ENCODE data around the gene IL1RAPL1.
"Not testable (repeated sequence)": the region's sequence is repeated elsewhere in the genome, so short reads cannot be mapped to it uniquely, and the experiment has no call there.

Gene IL1RAPL1

DNA sequence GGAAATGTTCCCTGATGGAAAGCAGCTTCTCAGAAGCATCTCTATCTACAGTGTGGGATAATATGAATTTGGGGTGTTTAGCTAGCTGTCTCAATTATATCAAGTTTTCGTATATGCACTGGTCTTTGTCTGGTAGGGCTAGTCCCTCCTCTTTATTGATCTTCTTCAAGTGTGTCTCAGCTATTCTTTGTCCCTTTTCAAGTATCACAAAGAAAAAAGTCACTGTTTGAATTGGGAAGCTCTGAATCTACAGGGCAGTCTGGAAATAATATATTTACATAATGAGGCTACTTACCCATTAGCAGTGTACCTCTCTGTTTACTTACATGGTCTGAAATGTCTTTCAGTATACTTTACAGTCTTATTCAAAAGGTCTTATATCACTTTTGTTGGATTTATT lies 526.0 kb downstream of the IL1RAPL1 start:
- DNase-seq (ENCODE audit: low spot score), result no peak

DNA sequence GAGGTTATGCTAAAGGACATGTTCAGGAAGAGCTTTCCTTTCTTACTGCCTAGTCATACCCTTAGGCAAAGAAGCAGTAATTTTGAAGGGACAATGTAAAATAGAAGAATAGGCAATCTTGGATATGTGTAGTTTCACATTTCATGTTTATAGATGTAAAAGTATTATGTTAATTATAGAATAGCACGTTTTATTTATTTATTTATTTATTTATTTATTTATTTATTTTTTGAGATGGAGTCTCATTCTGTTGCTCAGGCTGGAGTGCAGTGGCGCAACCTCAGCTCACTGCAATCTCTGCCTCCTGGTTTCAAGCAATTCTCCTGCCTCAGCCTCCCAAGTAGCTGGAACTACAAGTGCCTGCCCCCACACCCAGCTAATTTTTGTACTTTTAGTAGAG lies 535.6 kb downstream of the IL1RAPL1 start:
- DNase-seq (ENCODE audit: low spot score), result not testable (repeated sequence)

DNA sequence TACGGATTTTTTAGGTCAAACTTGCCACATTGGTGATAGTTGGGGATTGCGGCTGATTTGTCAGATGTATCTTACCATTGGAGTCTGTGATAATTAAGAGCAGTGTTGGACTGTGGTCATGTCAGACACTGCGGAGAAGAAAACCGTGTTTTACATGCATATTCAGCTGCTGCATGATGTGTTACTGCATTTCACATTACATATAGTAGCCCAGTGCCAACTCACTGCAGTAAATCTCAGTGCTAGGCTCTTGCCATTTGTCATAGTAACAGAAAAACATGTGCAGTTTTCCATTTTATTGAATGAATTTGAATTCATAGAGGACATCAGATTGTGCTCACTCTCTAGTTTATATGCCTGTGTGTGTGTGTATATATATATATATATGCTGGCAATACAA lies 543.7 kb downstream of the IL1RAPL1 start:
- no peak for DNase-seq (ENCODE audit: low spot score)

DNA sequence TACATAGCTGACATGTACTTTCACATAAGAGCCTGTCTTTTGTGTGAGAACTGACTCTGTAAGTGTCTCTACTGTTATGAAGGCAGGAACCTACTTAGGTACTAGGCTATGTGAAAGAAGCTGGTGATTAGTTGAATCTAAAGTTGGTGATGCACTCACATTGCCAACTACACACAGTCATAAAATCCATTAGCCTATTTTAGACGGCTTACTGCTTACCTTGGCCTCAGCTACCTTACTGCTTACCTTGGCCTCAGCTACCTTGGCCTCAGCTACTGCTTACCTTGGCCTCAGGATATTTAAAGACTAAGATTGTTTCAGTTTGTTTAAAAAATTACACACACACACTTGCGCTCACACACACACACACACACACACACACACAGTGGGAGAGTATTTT lies 549.7 kb downstream of the IL1RAPL1 start:
- no peak for DNase-seq (ENCODE audit: low spot score)

DNA sequence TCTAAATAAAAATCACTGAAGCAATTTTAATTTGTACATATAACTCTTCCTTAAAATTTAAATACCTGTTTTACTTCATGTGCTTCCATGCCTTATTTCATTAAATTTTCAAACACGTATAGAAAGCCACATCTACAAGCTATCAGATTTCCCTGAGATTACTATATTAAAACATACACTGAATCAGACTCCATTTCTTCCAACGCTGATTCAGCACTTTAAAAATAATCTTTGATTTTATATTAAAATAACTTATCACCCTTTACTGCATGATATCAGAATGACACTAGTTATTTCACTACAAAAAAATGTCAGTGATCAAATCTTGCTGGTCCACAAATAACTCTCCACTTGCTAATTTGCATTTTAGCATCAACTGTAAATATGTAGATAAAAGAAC lies 550.8 kb downstream of the IL1RAPL1 start:
- DNase-seq (ENCODE audit: low spot score), result no peak

DNA sequence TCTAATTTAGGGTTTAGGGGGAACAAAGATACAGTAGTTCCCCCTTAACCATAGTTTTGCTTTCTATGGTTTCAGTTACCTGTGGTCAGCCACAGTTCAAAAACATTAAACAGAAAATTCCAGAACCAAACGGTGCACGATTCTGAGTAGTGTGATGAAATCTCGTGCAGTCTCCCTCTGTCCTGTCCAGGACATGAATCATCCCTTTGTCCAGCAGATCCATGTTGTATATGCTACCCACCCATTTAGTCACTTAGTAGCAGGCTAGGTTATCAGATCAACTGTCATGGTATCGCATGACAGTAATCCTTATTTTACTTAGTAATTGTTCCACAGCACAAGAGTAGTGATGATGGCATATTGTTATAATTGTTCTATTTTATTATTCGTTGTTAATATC lies 556.1 kb downstream of the IL1RAPL1 start:
- DNase-seq (ENCODE audit: low spot score), result no peak

DNA sequence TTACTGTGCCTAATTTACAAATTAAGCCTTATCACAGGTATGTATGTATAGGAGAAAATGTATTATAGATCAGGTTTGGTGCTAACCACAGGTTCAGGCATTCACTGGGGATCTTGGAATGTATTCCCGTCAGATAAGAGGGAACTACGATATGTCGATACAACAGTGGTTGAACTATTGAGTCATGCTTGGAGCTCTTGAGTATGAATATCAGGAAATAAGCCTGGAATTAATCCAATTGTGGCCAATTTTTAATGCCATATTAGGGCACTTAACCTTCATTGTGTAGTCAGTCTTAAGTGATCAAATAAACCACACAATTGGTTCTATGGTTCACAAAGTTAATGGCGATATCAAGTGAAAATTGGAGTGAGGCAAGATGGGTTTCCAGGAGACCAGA lies 556.5 kb downstream of the IL1RAPL1 start:
- DNase-seq (ENCODE audit: low spot score), result no peak

DNA sequence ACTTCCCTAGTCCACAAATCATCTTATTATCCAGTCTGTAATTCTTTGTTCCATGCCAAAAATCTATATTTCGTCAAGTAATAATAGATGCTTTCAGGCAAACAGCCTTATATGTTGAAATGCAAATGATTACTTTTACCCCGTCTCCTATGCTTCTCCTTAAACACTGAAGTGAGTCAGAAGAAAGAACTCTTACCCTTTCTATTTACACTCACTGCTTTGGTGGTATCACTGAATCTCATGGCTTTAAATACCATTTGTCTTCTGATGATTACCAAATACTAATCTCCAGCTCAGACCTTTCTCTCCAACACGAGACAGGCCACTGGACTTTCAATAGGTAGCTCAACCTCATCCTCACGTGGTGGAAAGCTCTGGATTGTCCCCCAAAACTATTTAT lies 558.1 kb downstream of the IL1RAPL1 start:
- DNase-seq (ENCODE audit: low spot score), result no peak

DNA sequence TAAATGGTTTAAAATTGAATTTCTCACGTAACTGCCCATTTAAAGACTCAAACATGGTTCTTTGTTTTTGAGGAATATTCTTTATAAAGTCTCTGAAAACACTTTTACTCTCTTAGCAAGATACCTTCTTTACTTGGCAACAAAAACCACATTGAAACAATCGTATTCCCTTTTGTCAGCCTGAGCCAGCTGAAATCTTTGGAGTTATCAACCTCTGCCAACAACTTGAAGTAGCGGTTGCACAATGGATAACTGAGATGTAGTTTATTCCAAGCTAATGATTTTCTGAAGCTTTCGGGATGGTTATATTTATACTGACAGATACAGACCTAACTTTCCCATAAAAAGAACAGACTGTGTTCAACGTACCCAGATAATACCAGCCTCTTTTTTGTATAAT lies 561.3 kb downstream of the IL1RAPL1 start:
- no peak for DNase-seq (ENCODE audit: low spot score)

DNA sequence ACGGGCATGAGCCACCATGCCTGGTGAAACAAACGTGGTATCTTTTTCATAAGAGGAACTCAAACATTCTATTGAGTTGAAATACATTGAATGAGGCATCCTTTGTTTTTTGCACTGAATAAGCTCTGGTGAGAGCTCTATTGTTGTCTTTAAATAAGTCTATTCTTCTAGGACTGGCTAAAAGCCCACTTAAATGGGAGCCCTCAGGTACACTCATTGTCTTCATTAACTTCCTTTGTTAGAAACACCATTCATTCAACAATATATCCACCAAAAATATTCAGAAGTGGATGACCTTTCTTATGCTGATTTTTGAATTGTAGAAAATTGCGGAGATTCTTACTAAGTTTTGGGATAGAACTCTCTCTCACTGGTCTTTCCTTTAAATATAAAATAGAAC lies 568.0 kb downstream of the IL1RAPL1 start:
- no peak for DNase-seq (ENCODE audit: low spot score)

DNA sequence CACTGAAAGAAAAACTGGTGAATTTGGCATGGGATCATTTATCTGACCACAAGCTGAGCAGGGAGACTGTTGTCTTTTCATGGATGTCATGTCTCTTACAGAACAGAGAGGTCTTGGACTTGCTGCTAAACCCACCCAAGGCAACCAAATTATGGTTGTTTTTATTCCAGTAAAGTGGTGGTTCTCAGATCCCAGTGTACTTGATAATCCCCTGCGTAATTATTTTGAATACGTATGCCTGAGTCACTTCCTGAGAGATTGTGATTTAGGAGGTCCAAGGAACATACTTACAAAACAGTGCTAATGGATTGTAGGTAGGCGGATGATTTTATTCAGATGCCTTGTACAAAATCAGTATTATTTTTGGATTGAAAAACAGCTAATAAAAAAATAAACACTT lies 585.6 kb downstream of the IL1RAPL1 start:
- DNase-seq (ENCODE audit: low spot score), result no peak

DNA sequence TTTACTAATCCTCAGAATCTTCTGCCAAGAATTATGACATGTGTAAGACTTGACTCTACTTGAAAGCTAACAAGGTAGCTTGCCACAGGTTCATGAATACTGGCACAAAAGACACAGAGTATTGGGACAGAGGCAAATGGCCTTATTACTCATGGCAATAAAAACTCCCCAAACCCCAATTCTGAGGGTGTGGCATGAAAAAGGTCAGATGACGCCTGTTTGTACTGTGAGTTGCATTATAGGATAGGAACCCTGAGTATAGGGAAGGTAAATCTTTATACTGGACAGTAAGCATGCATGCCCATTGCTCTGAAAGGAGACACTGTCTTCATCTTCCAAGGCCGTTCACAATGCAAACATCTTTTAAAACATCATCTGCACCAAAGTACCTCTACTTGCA lies 600.0 kb downstream of the IL1RAPL1 start:
- DNase-seq (ENCODE audit: low spot score), result no peak

DNA sequence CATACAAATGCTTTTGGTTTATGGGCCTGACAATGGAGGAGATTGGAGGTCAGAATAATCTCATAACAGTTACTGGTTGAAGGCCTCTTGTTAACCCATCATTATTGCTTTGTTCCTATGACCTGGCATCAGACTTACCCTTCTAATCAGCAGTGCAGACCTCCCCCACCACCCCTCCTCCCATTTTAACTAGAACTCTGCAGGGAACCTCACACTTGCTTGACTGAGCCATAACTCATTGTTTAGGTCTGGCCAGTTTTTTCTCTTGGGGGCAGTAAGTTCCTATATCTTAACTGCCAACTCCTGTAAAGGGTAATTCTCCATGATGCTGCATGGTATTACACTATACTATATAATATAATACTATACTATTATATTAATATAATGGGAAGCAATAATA lies 609.3 kb downstream of the IL1RAPL1 start:
- no peak for DNase-seq (ENCODE audit: low spot score)

DNA sequence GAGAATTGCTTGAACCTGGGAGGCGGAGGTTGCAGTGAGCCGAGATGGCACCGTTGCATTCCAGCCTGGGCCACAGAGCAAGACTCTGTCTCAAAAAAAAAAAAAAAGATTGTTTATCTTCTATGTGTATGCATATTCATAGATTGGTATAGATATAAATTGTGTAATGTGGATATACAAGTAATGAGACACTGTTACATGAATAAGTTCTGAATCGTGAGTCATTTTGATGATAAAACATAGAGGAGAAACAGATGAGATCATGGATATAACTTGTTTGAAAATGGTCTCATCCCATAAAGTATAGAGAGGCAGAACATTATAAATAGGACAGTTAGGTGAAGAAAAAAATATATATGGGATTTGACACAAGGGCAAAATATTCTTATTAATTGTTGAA lies 628.0 kb downstream of the IL1RAPL1 start:
- no peak for DNase-seq (ENCODE audit: low spot score)

DNA sequence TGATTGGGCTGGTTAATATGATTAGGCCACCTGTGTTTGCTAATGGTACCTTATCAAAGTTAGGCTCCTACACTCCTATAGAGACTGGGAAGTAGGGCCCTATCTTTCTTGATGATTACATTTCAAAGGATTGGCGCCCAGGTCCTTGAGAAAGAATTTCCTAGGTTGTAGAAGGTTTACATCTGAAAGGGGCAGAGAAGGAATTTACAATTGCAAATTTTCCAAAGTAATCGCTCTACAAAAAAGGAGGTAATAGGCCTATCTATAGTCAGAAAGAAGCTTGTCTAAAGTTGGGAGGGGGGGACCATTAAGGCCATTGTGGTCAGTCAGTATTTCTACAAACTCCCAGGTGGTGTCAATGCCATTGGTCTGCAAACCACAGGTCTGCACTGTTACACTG lies 638.4 kb downstream of the IL1RAPL1 start:
- no peak for DNase-seq (ENCODE audit: low spot score)

DNA sequence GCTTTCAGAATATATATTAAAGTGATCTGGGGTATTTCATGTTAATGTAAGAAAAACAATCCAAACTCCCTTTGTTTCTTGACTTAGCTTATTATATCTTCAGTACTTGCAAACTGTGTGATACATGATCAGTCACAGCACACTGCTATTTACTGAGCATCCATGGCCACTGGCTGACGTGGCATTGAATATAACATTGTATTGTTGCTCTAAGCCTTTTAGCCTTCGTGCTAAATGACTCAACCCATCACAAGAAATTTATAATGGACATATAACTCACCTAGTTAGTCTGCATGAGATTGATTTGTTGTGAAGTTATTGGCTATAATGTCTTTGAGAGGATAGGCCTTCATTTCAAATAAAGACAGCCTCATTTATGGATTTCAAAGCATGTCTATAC lies 642.6 kb downstream of the IL1RAPL1 start:
- DNase-seq (ENCODE audit: low spot score), result no peak

DNA sequence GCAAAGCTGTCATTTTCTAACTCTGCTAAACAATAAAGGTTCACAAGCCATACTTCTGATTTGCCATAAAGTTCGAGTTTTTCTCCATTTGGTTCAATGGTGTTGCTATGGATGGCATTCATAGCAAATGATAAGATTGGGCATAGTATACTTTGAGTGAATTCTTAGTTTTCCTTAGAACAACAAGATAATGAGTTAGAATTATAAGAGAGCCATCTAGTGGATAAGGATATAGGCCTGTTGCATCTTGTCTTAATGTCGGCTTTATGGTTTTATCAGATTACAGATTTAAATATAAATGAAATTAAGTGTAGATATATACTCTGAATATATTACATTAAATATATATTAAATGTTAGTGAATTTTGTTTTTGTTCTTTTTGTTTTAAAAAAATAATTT lies 644.6 kb downstream of the IL1RAPL1 start:
- DNase-seq (ENCODE audit: low spot score), result no peak

DNA sequence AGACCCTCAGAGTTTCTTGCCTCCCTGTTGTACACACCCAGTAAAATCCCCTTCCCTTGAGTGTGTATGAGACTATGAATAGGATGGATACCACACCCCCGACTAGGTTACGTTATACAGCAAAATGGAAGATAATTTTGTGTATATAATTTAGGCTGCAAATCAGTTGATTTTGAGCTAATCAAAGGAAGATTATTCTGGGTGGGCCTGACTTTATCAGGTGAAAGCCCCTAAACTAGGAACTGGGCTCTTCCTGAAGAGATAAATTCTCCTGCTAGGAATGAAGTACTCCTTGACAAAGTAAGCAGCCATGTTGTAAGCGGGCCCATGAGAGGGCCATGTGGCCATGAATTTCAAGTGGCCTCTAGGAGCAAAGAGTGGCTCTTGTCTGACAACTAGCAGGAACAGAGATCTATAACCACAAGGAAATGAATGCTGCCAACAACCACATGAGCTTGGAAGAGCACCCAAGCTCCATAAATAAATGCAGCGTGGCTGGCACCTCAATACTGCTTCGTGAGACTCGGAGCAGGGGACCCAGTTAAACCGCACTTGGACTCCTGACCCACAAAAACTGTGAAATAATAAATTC lies 646.4 kb downstream of the IL1RAPL1 start:
- no peak for DNase-seq (ENCODE audit: low spot score)

DNA sequence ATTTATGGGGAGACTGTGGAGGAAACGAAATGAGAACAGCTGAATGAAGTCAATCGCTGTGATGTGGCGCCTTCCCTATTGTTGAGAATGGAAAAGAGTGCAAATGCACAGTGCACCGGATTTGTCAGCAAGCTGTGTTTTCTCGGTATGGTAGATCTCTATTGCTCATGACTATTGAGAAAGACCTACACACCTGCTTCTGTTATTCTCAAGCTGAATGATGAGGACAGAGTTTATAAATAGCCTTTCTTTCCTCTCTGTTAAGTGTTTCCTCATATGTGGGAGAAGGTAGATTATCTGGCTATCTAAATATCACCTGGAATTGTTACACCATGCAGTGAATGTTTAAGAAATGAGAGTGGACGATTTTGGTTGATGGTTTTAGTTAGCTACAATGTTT lies 650.7 kb downstream of the IL1RAPL1 start:
- no peak for DNase-seq (ENCODE audit: low spot score)

DNA sequence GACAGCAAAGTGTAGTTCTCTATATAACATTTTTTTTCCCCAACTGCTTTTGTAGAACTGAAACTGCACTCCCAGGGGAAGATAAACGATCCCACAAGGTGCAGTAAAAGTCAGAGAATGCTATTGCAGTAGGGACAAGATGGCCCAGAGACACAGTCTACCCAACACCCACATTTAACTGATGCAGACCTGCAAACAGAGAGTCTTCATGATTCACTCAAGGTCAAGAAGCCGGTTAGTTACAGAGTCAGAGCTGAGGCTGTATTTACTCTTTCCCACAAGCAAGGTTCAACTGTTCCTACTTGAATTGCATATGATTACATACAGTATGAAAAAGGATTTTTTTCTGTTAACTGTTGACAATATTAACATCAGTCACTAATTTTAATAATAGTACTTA lies 654.6 kb downstream of the IL1RAPL1 start:
- DNase-seq (ENCODE audit: low spot score), result no peak

DNA sequence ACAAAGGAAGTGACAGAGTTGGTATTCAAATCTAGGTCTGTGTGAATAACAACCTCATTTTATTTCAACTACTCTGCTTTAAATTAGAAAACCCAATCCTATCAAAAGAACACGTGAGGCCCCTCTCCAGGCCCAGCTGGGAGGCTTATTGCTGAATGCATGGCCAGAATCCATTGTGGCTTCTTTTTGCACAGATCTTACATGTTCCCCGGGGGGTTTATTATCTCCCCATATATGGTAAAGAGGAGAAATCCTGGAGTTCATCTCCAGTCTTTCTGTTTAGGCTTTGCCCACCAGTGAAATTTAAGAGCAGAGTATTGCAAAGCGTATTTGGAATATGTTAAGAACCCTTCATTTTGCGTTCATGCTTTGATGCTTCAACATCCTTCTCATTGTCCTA lies 655.6 kb downstream of the IL1RAPL1 start:
- no peak for DNase-seq (ENCODE audit: low spot score)

DNA sequence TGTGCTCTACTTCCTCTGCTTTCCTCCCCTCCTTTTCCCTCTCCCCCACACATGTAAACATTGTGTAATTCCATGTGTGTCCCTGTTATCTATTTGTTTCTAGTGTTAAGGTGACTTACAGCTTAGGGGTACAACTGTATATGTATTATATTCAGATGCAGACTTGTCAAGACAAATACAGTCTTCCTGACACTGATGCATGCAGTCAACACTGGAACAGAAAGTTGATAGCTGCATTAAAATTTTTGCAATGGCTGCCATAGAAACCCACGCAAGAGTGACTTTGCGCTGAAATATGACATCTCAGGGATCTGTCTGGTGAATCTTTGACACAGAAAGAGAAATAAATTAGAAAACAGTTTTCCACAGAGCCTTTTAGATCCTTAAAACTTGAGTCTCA lies 656.7 kb downstream of the IL1RAPL1 start:
- DNase-seq (ENCODE audit: low spot score), result no peak

DNA sequence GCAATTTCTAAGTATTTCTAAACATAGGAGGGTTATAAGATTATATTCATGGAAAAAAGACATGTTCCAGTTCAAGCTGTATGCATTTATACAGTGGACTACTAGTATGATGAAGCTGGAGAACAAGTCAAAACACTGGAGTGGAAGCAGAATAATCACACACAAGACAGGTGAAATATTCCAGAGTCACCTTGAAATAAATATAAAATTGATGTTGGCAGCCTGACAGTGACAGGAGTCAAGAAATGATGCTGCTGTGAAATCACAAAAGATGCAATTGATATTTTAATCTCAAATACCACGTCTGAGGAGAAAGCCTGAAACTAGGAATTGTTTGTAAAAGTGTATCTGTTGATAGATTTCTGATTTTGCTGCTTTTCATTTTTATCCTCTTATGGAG lies 667.3 kb downstream of the IL1RAPL1 start:
- no peak for DNase-seq (ENCODE audit: low spot score)

DNA sequence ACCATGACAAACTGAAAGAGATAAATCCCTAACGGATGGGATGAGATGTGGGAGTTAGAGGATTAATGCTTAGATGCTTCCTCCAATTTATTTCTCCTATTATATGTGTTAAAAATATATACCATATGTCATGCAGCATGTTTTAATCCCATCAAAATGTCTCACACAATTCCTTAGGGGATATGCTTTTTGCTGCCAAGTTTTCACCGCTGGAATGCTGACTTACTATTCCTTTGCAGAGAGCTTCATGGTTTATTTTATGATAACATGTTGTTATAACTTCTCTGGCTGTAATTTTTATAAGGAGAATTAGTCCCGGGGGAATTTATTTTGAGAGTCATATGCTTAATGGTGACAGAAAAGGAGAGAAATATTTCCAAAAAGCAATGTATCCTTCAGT lies 670.3 kb downstream of the IL1RAPL1 start:
- DNase-seq (ENCODE audit: low spot score), result no peak

DNA sequence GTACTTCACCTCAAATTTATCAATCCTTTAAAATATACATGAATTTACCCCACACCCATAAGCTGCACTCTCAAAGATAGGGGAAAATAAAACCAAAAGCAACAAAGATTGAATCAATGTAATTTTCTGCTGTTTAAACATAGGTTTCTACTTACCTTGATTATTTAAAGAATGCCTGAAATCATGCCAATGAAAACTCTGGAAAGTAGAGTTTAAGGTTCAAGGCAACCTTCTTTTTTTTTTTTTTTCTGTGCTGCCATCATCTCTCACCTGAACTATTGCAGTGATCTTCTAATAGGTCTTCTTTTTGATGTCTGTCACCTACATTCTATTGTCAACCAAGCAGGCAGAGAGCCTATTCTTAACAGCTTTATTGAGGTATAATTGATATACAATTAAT lies 682.1 kb downstream of the IL1RAPL1 start:
- no peak for DNase-seq (ENCODE audit: low spot score)

Data from left forelimb (tissue), 1 donor.